Epithelial cell of proximal tubule (primary cell): Measurements from ENCODE around the gene TESMIN. TPM values are rescaled to one million over a fixed set of nuclear protein-coding genes. Genes with fewer than 3 reads are reported as not detected.

Experiments
- DNase-seq: peaks from one replicate; pipeline ENCODE4 v3.0.0-alpha.2; 2011; ENCODE audit warnings: low read depth
- H3K4me3 ChIP-seq: 2 replicates; pipeline ENCODE4 v1.5.1; 2011; ENCODE audit warnings: low read depth, mild to moderate bottlenecking, low read length
- CTCF ChIP-seq: conservative IDR thresholded peaks from 2 replicates; pipeline ENCODE4 v1.5.1; 2012; ENCODE audit warnings: low read depth, mild to moderate bottlenecking, low read length
- total RNA-seq: library from RNA; depleted of rRNA; stranded (reverse); fragments of >200 nt; gene quantifications from 2 replicates; pipeline ENCODE4 v1.2.3, GENCODE V29; 2015

Gene TESMIN
- total RNA-seq, 1 donor from 2014 or later = 8.2 TPM

GRCh38 chr11:68673306-68673945 is 77.9 kb downstream of the TESMIN start:
- no peak for TF ChIP-seq CTCF
- H3K4me3 ChIP-seq = no peak overlapping the region
- no peak for DNase-seq

GRCh38 chr11:68670208-68670992 is 80.9 kb downstream of the TESMIN start:
- no peak for TF ChIP-seq CTCF

GRCh38 chr11:68669301-68670090 is 81.8 kb downstream of the TESMIN start:
- H3K4me3 ChIP-seq = no peak overlapping the region
- no peak for TF ChIP-seq CTCF
- DNase-seq = no peak

More at GRCh38 chr11:68670208-68670992, 80.9 kb downstream of the TESMIN start:
- DNase-seq = no peak
- no peak overlapping the region for H3K4me3 ChIP-seq

GRCh38 chr11:68667511-68668500 is 83.5 kb downstream of the TESMIN start:
- no peak overlapping the region for H3K4me3 ChIP-seq
- DNase-seq = no peak
- no peak for TF ChIP-seq CTCF

- no peak overlapping the region for H3K4me3 ChIP-seq
- no peak for TF ChIP-seq CTCF
- DNase-seq = no peak
Measured at GRCh38 chr11:68666849-68667248, 84.5 kb downstream of the TESMIN start.

GRCh38 chr11:68665436-68665835 is 85.9 kb downstream of the TESMIN start:
- no peak for DNase-seq
- TF ChIP-seq CTCF = no peak

More at GRCh38 chr11:68665436-68665835, 85.9 kb downstream of the TESMIN start:
- no peak overlapping the region for H3K4me3 ChIP-seq
